PC-3 (cell line): Measurements from ENCODE around the gene ZNF524. TPM values are rescaled to one million over a fixed set of nuclear protein-coding genes. Genes with fewer than 3 reads are reported as not detected.

Experiments
- ATAC-seq: fragments of 200-7000 bp; cut with Tn5 transposase; 2 replicates; pipeline ENCODE4 v1.9.1; 2020; ENCODE audit warnings: mild to moderate bottlenecking, moderate library complexity
- Bru-seq: library from RNA; stranded (reverse); fragments of 400-500 nt; gene quantifications from one replicate; lab custom pipeline; 2021; lab: Mats Ljungman, UMichigan
- BruChase-seq, 2 experiments: library from RNA; stranded (reverse); fragments of 400-500 nt; gene quantifications; one replicate each; lab custom pipeline; 2021; lab: Mats Ljungman, UMichigan
- BruUV-seq: library from RNA; stranded (reverse); fragments of 400-500 nt; replicated peaks from 2 replicates; lab custom pipeline; 2021; lab: Mats Ljungman, UMichigan
- CTCF ChIA-PET: fragments of 300-600 bp; sonication (Branson Sonifier 250); formaldehyde crosslinking; loops from one replicate; lab custom pipeline; 2022; ENCODE audit warnings: antibody characterized with exemption; lab: Charles Lee
- POLR2A ChIA-PET: fragments of 300-600 bp; sonication (Branson Sonifier 250); formaldehyde crosslinking; loops from one replicate; lab custom pipeline; 2022; ENCODE audit warnings: antibody characterized with exemption; ENCODE audit not compliant: unreplicated experiment; lab: Charles Lee
- DNase-seq: peaks from one replicate; pipeline ENCODE4 v3.0.0-alpha.2; 2015
- H2AFZ ChIP-seq: fragments of 300-600 bp; sonication (generic); 2 replicates; pipeline ENCODE4 v1.6.0; 2016; ENCODE audit warnings: antibody characterized with exemption, low read length
- H3F3A ChIP-seq: fragments of 300-600 bp; sonication (generic); one replicate; pipeline ENCODE4 v1.6.0; 2017; ENCODE audit warnings: antibody characterized with exemption, low read length, control low read depth, mild to moderate bottlenecking; ENCODE audit not compliant: unreplicated experiment
- H3K27ac ChIP-seq: fragments of 300-600 bp; sonication (generic); 2 replicates; pipeline ENCODE4 v1.5.1; 2016; ENCODE audit warnings: mild to moderate bottlenecking, low read length
- H3K27me3 ChIP-seq: fragments of 300-600 bp; sonication (generic); 2 replicates; pipeline ENCODE4 v1.6.1; 2016; ENCODE audit warnings: low read length, mixed read lengths
- H3K36me3 ChIP-seq: fragments of 300-600 bp; sonication (generic); 2 replicates; pipeline ENCODE4 v1.6.1; 2016; ENCODE audit warnings: low read depth, mixed run types, low read length, mixed read lengths
- H3K4me1 ChIP-seq: fragments of 300-600 bp; sonication (generic); 2 replicates; pipeline ENCODE4 v1.5.1; 2016; ENCODE audit warnings: low read length; ENCODE audit not compliant: insufficient read depth
- H3K4me2 ChIP-seq: fragments of 300-600 bp; sonication (generic); 2 replicates; pipeline ENCODE4 v1.6.0; 2016; ENCODE audit warnings: low read length
- H3K4me3 ChIP-seq: fragments of 300-600 bp; sonication (generic); 2 replicates; pipeline ENCODE4 v1.5.1; 2016; ENCODE audit warnings: mild to moderate bottlenecking, low read length, mixed read lengths
- H3K79me2 ChIP-seq: fragments of 300-600 bp; sonication (generic); 2 replicates; pipeline ENCODE4 v1.6.1; 2017; ENCODE audit warnings: low read length, mixed read lengths
- H3K9ac ChIP-seq: fragments of 300-600 bp; sonication (generic); 2 replicates; pipeline ENCODE4 v1.6.0; 2016; ENCODE audit warnings: mild to moderate bottlenecking, low read length
- H3K9me2 ChIP-seq: fragments of 300-600 bp; sonication (generic); replicated peaks from 2 replicates; pipeline ENCODE4 v1.6.1; 2016; ENCODE audit warnings: mixed run types, low read length, mixed read lengths
- H3K9me3 ChIP-seq: fragments of 300-600 bp; sonication (generic); 2 replicates; pipeline ENCODE4 v1.6.1; 2016; ENCODE audit warnings: low read length, mixed read lengths
- H4K20me1 ChIP-seq: fragments of 300-600 bp; sonication (generic); 2 replicates; pipeline ENCODE4 v1.6.1; 2016; ENCODE audit warnings: low read length, mixed read lengths
- EZH2 ChIP-seq: fragments of 300-600 bp; sonication (generic); IDR thresholded peaks from one replicate; pipeline ENCODE4 v1.6.1; 2017; ENCODE audit warnings: antibody characterized with exemption, mild to moderate bottlenecking, low read length; ENCODE audit not compliant: unreplicated experiment
- EZH2phosphoT487 ChIP-seq: fragments of 300-600 bp; sonication (generic); IDR thresholded peaks from 2 replicates; pipeline ENCODE4 v1.6.1; 2018; ENCODE audit warnings: mild to moderate bottlenecking, antibody characterized with exemption, low read length, borderline replicate concordance
- intact Hi-C: fragments of 100-400 bp; cut with micrococcal nuclease; formaldehyde crosslinking; loops from 2 replicates; pipeline ENCODE4 v1.9.0; 2023
- long read RNA-seq: library from polyadenylated mRNA; unstranded; transcript quantifications from one replicate; pipeline ENCODE4 v2.0.0, GENCODE V29; 2021; ENCODE audit not compliant: unreplicated experiment
- total RNA-seq: library from RNA; depleted of rRNA; stranded (reverse); fragments of >200 nt; gene quantifications from 2 replicates; pipeline ENCODE4 v1.2.3, GENCODE V29; 2014; rRNA removed
- TF ChIP-seq, protein P1 (sequence below): fragments of 300-600 bp; sonication (generic); conservative IDR thresholded peaks from 2 replicates; pipeline ENCODE4 v1.5.1; 2017; ENCODE audit warnings: antibody characterized with exemption, low read depth, mild to moderate bottlenecking, low read length

The ZNF524 gene, protein sequence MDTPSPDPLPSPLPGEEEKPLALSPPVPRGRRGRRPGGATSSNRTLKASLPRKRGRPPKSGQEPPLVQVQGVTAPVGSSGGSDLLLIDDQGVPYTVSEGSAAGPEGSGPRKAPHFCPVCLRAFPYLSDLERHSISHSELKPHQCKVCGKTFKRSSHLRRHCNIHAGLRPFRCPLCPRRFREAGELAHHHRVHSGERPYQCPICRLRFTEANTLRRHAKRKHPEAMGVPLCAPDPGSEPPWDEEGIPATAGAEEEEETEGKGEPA
- total RNA-seq = 27.7 and 33.1 TPM in 2 replicates
- percentile 68 among the genes with signal in this experiment for Bru-seq, nascent RNA
- BruChase-seq, experiment 1, labeled RNA remaining after a 6-hour chase = percentile 76 among the genes with signal in this experiment
- percentile 73 among the genes with signal in this experiment for BruChase-seq, experiment 2, labeled RNA remaining after a 2-hour chase
- long read RNA-seq, transcript ZNF524-201 (2 exons, 1,102 nt) = major isoform, 41 of 53 reads
- long read RNA-seq, transcript ZNF524-203 (1 exons, 1,260 nt) = minor isoform, 11 of 53 reads
- long read RNA-seq, partial matches to known transcripts = 0 of 53 reads
- long read RNA-seq, other reads (novel, unspliced or antisense) = 1 of 53 reads

DNA sequence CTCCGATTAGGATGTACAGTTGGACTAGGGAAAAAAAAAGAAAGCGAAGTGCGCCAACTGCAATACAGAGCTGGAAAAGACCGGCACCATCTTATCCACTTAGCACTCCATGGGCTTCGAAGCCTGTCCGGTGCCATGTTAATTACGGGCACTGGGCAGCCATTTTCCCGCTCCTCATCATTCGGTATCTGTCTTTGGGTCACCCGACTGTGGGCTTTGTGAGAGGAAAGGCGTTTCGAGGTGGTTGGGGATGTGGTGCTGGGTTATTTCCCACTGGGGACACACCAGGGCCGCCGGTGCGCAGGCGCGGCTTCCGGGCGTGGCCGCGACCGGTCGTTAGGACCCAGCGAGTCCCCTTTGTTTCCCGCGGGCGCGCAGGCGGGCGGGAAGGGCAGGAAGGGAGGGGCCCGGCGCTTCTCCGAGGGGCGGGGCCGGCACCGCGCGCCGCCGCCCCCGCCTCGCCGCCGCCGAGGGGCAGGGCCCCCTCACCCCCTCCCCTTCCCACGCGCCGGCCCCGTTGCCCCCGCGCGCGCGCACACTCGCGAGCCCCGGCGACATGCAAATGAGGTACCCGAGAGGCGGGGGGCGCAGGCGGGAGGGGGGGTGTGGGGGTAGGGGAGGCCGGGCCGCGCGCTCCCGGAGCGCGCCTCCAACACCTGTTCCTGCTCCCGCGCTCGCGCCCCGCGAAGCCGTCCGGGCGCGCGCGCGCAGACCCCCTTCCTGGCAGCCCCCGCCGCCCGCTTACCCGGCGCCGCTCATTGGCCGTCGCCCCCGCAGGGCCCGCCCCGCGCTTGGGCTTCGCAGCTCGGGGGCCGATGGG, at the start of gene ZNF524:
Gene ZNF524 (plus strand): TSS at position 447 of the 820 bp plus-strand sequence. CDS start 1,825 bp downstream, outside the sequence.
- ATAC-seq = peak; percentile 46
- DNase-seq = peak; percentile 87
- Histone ChIP-seq H3K9me3 (no peaks in the 10 kb centered on the region), H3K4me2 (peak within 1 kb of the TSS; percentile 90), H2AFZ (peak within 1 kb of the TSS; percentile 91), H3K9ac (peak within 1 kb of the TSS; percentile 95), H3K79me2 (peaks cover 12% of the 10 kb centered on the region; the same call in 1 of the 2 replicates), H3K4me1 (peaks cover 19% of the 10 kb centered on the region), H3K27me3 (no peaks in the 10 kb centered on the region), H3K4me3 (peak within 1 kb of the TSS; percentile 77), H3F3A (peaks cover 6% of the 10 kb centered on the region), H4K20me1 (no peaks in the 10 kb centered on the region), H3K27ac (peak within 1 kb of the TSS; percentile 87), H3K36me3 (peaks cover 4% of the 10 kb centered on the region; the same call in 1 of the 2 replicates), H3K9me2 (no peaks in the 10 kb centered on the region)
- ChIA-PET CTCF (interaction anchor here (0.5 to 1.4 kb wide), 4 partner anchors 18 to 123 kb away, joined by 4 to 9 read pairs (median 4); partner anchors contain the start of gene CCDC106), POLR2A (interaction anchor here (0.5 to 1.2 kb wide), 5 partner anchors 13 to 1137 kb away, joined by 4 to 10 read pairs (median 5); partner anchors contain the start of genes LENG9, ZNF628 and ZNF784)
- TSS peak; percentile 51 for BruUV-seq
- no peak for TF ChIP-seq EZH2
- intact Hi-C loops = loop anchor here (1.0 to 5.0 kb wide), 4 partner anchors 13 to 41 kb away; partner anchors contain the start of genes ZNF579 and ZNF580

DNA sequence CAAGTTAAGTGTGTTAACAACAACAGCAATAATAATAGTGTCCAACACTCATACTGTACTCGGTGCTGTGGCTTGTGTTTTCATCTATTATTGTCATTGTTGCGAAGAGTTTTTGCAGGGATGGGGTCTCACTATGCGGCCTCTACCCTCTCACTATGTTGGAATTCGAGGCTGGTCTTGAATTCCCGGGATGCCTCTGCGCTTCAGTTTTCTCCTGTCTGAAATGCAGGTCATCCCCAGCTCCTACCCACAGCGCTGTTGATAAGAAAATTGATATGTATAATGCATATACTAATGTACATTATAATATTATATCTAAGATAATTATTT, 49.8 kb upstream of the ZNF524 start:
- Histone ChIP-seq H3K4me1 (peaks cover 40% of the 10 kb centered on the region), H3K4me2 (no peak overlapping the region; the same call in 1 of the 2 replicates)
- CTCF ChIA-PET = no interaction called here

More for the DNA sequence above, 49.8 kb upstream of the ZNF524 start:
- H2AFZ ChIP-seq = 0 out of 2 replicates have a peak overlapping the region, but pooled peaks have one; percentile 4
- BruUV-seq = no TSS peak
- 0 out of 2 replicates have a peak overlapping the region, but pooled peaks have one; percentile 55 for H3K9ac ChIP-seq
- DNase-seq (no peak), ATAC-seq (no peak)
- peak overlapping the region; percentile 86 for H3K27ac ChIP-seq
- H3K4me3 ChIP-seq = no peak overlapping the region
- H3K36me3 ChIP-seq = no peaks in the 10 kb centered on the region
- peaks cover 3% of the 10 kb centered on the region for H3F3A ChIP-seq
- POLR2A ChIA-PET = no interaction called here
- H4K20me1 ChIP-seq = no peaks in the 10 kb centered on the region
- H3K79me2 ChIP-seq = no peaks in the 10 kb centered on the region
- no peaks in the 10 kb centered on the region for H3K9me2 ChIP-seq
- TF ChIP-seq EZH2 (no peak), EZH2phosphoT487 (no peak)
- TF ChIP-seq, protein P1, sequence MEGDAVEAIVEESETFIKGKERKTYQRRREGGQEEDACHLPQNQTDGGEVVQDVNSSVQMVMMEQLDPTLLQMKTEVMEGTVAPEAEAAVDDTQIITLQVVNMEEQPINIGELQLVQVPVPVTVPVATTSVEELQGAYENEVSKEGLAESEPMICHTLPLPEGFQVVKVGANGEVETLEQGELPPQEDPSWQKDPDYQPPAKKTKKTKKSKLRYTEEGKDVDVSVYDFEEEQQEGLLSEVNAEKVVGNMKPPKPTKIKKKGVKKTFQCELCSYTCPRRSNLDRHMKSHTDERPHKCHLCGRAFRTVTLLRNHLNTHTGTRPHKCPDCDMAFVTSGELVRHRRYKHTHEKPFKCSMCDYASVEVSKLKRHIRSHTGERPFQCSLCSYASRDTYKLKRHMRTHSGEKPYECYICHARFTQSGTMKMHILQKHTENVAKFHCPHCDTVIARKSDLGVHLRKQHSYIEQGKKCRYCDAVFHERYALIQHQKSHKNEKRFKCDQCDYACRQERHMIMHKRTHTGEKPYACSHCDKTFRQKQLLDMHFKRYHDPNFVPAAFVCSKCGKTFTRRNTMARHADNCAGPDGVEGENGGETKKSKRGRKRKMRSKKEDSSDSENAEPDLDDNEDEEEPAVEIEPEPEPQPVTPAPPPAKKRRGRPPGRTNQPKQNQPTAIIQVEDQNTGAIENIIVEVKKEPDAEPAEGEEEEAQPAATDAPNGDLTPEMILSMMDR = no peak
- H3K27me3 ChIP-seq = no peaks in the 10 kb centered on the region
- intact Hi-C loops = no loop called here
- no peaks in the 10 kb centered on the region for H3K9me3 ChIP-seq
